K562 (cell line): Measurements from ENCODE around the gene EEF2K. TPM values are rescaled to one million over a fixed set of nuclear protein-coding genes. Genes with fewer than 3 reads are reported as not detected.
A peak's percentile ranks its signal among the peaks of the same experiment; 100 is the strongest.

Experiments used
- ATAC-seq: fragments of 200-7000 bp; cut with Tn5 transposase; 3 replicates; pipeline ENCODE4 v1.9.1; 2020; ENCODE audit warnings: moderate library complexity
- BruUV-seq: library from RNA; stranded (reverse); fragments of 400-500 nt; replicated peaks from 2 replicates; lab custom pipeline; 2021; lab: Mats Ljungman, UMichigan
- CTCF ChIA-PET: fragments of 300-600 bp; formaldehyde crosslinking; extraction: SDS; loops from one replicate; lab custom pipeline; 2021; ENCODE audit warnings: low intra/inter-chr PET ratio; lab: Yijun Ruan, JAX
- POLR2A ChIA-PET: fragments of 300-600, 350-650 bp; sonication (Branson Sonifier 250); formaldehyde crosslinking; extraction: SDS; loops from one replicate; lab custom pipeline; 2021; ENCODE audit warnings: antibody characterized with exemption, inconsistent platforms; lab: Yijun Ruan, JAX
- DNase-seq, 4 experiments: peaks; one replicate each; pipeline versions ENCODE4 v3.0.0 to v3.0.0-alpha.2; 2011 to 2018; ENCODE audit warnings: low spot score in 3 of 4, mixed read lengths in 3 of 4; ENCODE audit errors: extremely low read depth in 1 of 4
- FAIRE-seq: peaks from 2 replicates; lab custom pipeline; 2011; peaks lifted over from hg19 to GRCh38; lab: Jason Lieb, UNC
- H2AFZ ChIP-seq: 2 replicates; pipeline ENCODE4 v1.6.0; 2011; ENCODE audit warnings: low read depth, low read length, control low read depth, inconsistent platforms
- H3K27ac ChIP-seq: fragments of 200-600 bp; 3 replicates; pipeline ENCODE4 v1.8.0; 2011; ENCODE audit warnings: low read depth, mild to moderate bottlenecking, control low read depth, inconsistent platforms, low read length, moderate library complexity, mixed read lengths; ENCODE audit errors: extremely low read depth
- H3K27me3 ChIP-seq, 2 experiments: fragments of 300-600 bp in 1 of 2; 2 replicates in 1 of 2; 3 replicates in 1 of 2; pipeline versions ENCODE4 v1.6.0 to v1.8.0; 2011; ENCODE audit warnings: inconsistent platforms in 2 of 2, low read length in 2 of 2, mild to moderate bottlenecking in 1 of 2, mixed read lengths in 1 of 2, moderate library complexity in 1 of 2; ENCODE audit not compliant: control insufficient read depth in 2 of 2, insufficient read depth in 2 of 2
- H3K36me3 ChIP-seq: fragments of 300-600 bp; 3 replicates; pipeline ENCODE4 v1.8.0; 2011; ENCODE audit warnings: mild to moderate bottlenecking, low read length, inconsistent platforms; ENCODE audit not compliant: control insufficient read depth, insufficient read depth
- H3K4me1 ChIP-seq, 2 experiments: fragments of 200-600 bp in 1 of 2; replicated peaks in 1 of 2; 2 replicates in 1 of 2; 3 replicates in 1 of 2; pipeline versions ENCODE4 v1.5.1 to v1.8.0; 2011; ENCODE audit warnings: inconsistent platforms in 2 of 2, low read length in 2 of 2, mild to moderate bottlenecking in 1 of 2, mixed read lengths in 1 of 2, moderate library complexity in 1 of 2; ENCODE audit not compliant: control insufficient read depth in 2 of 2, insufficient read depth in 2 of 2
- H3K4me2 ChIP-seq: 2 replicates; pipeline ENCODE4 v1.6.1; 2011; ENCODE audit warnings: low read length, control low read depth, inconsistent platforms, mixed read lengths; ENCODE audit not compliant: insufficient read depth
- H3K4me3 ChIP-seq: fragments of 200-600 bp; sonication (generic), shearing (Covaris generic); 2 replicates; pipeline ENCODE4 v1.5.1; 2016; ENCODE audit warnings: control low read depth, inconsistent platforms
- H3K79me2 ChIP-seq: fragments of 200-600 bp; 3 replicates; pipeline ENCODE4 v1.8.0; 2011; ENCODE audit warnings: low read length, inconsistent platforms; ENCODE audit not compliant: control insufficient read depth, insufficient read depth
- H3K9ac ChIP-seq, 2 experiments: 2 replicates each; pipeline versions ENCODE4 v1.6.0 to v1.6.1; 2011; ENCODE audit warnings: low read depth in 2 of 2, low read length in 2 of 2, control low read depth in 1 of 2, inconsistent platforms in 1 of 2, mild to moderate bottlenecking in 1 of 2, mixed read lengths in 1 of 2; ENCODE audit not compliant: insufficient read depth in 1 of 2
- H3K9me1 ChIP-seq: one replicate; pipeline ENCODE4 v1.6.0; 2011; ENCODE audit warnings: inconsistent platforms, mild to moderate bottlenecking, low read length, moderate library complexity; ENCODE audit not compliant: control insufficient read depth, insufficient read depth
- H3K9me3 ChIP-seq: replicated peaks from 2 replicates; pipeline ENCODE4 v1.5.1; 2011; ENCODE audit warnings: low read depth, low read length, inconsistent platforms; ENCODE audit not compliant: control insufficient read depth, insufficient read depth
- H4K20me1 ChIP-seq: replicated peaks from 2 replicates; pipeline ENCODE4 v1.6.1; 2011; ENCODE audit warnings: low read length, inconsistent platforms, mixed read lengths; ENCODE audit not compliant: control insufficient read depth, insufficient read depth
- ADNP ChIP-seq: fragments of 200-800 bp; sonication (Bioruptor generic); IDR thresholded peaks from 2 replicates; pipeline ENCODE4 v1.6.1; 2016; ENCODE audit warnings: missing genetic modification characterization, missing compliant biosample characterization
- BCOR ChIP-seq: fragments of 450-650 bp; IDR thresholded peaks from 2 replicates; pipeline ENCODE4 v1.6.1; 2016
- HBP1 ChIP-seq: fragments of 450-650 bp; formaldehyde crosslinking; IDR thresholded peaks from 2 replicates; pipeline ENCODE4 v1.4.0; 2022; ENCODE audit warnings: missing genetic modification characterization
- MAFK ChIP-seq: IDR thresholded peaks from 2 replicates; pipeline ENCODE4 v1.6.1; 2011; ENCODE audit warnings: low read length, improper control_type of control experiment
- MBD2 ChIP-seq: sonication (generic); IDR thresholded peaks from 2 replicates; pipeline ENCODE4 v1.6.1; 2016; ENCODE audit warnings: low read depth, borderline replicate concordance
- MCM3 ChIP-seq: fragments of 450-650 bp; IDR thresholded peaks from 2 replicates; pipeline ENCODE4 v1.6.1; 2016
- PHB ChIP-seq: fragments of 250-450 bp; sonication (Bioruptor Pico); IDR thresholded peaks from 2 replicates; pipeline ENCODE4 v1.5.0; 2021
- ZNF121 ChIP-seq: sonication (generic); formaldehyde crosslinking; conservative IDR thresholded peaks from 2 replicates; pipeline ENCODE4 v1.8.0; 2022; ENCODE audit warnings: missing genetic modification reagents
- ZNF449 ChIP-seq: fragments of 250-450 bp; sonication (Bioruptor Pico); IDR thresholded peaks from 2 replicates; pipeline ENCODE4 v1.8.0; 2022; ENCODE audit warnings: moderate library complexity, mild to moderate bottlenecking, inconsistent platforms
- WGBS: fragments of 100-300 bp; shearing (Covaris generic); methylation state at CpG from one replicate; pipeline ENCODE4 v1.1.6; 2016; ENCODE audit warnings: low coverage, mixed read lengths; ENCODE audit not compliant: insufficient coverage; ENCODE audit errors: missing lambda C conversion rate; 5-methylcytosine and 5-hydroxymethylcytosine counted together
- in situ Hi-C: fragments of 300-500 bp; cut with MboI; formaldehyde crosslinking; loops from 4 replicates; pipeline ENCODE4 v1.15.0; 2018; ENCODE audit warnings: inconsistent platforms, mixed read lengths
- intact Hi-C: fragments of 100-400 bp; cut with micrococcal nuclease; formaldehyde crosslinking; loops from 2 replicates; pipeline ENCODE4 v1.14.2; 2022
- polyA plus RNA-seq, 8 experiments: library from polyadenylated mRNA; depleted of rRNA in 4 of 8; stranded (reverse) in 5 of 8; unstranded in 3 of 8; fragments of >200 nt; fragmentation: Nextera tagmentation in 2 of 8; fragmentation: Illumina TruSeq in 1 of 8; extraction: Ambion mirVana in 2 of 8; extraction: Trizol in 1 of 8; gene quantifications; 2 replicates each; pipeline versions ENCODE4 v1.2.1 to v1.2.3, GENCODE V29; 2011 to 2014; ENCODE audit warnings: inconsistent platforms in 1 of 8, missing spikeins in 1 of 8
- total RNA-seq, 7 experiments: library from RNA; depleted of rRNA in 6 of 7; stranded (reverse); fragments of >200 nt in 6 of 7; fragmentation: Illumina TruSeq in 2 of 7; extraction: Trizol in 2 of 7; gene quantifications; 2 replicates each; pipeline versions ENCODE4 v1.2.1 to v1.2.3, GENCODE V29; 2011 to 2021; ENCODE audit warnings: low replicate concordance in 1 of 7

EEF2K gene
- total and polyA plus RNA-seq, 9 of the 15 experiments (the other 6 are each of a cell fraction or from before 2014, with no cell fraction given) = 3.0 to 35.2 (median 12.2) TPM

DNA sequence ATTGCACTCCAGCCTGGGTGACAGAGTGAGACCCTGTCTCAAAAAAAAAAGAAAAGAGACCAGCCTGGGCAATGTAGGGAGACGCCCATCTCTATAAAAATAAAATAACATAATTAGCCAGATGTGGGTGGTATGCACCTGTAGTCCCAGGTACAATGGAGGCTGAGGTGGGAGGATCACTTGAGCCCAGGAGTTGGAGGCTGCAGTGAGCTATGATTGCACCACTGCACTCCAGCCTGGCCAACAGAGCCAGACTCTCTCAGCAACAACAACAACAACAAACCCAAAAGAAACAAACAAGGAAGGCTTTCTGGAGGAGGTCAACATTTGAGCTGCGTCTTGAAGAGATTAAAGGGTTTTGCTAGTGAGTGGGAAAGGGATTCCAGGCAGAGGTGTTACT lies 8.3 kb downstream of the EEF2K start:
- intact Hi-C loops (no loop called here), in situ Hi-C loops (no loop called here)
- Histone ChIP-seq H4K20me1 (peaks cover 7% of the 10 kb centered on the region), H3K79me2 (peaks cover 68% of the 10 kb centered on the region), H3K4me1 (peaks cover 23 to 32% of the 10 kb centered on the region in 2 experiments), H3K9me3 (peaks cover 5% of the 10 kb centered on the region; the same call in 1 of the 2 replicates), H3K4me2 (no peak overlapping the region), H3K4me3 (no peak overlapping the region), H3K27ac (no peak overlapping the region), H3K36me3 (peaks cover 57% of the 10 kb centered on the region), H3K9ac (no peak overlapping the region), H2AFZ (no peak overlapping the region), H3K9me1 (no peaks in the 10 kb centered on the region), H3K27me3 (no peaks in the 10 kb centered on the region)
- POLR2A ChIA-PET = interaction anchor here (1.1 kb wide), 1 partner anchor 9 kb away, joined by 3 read pairs; no protein-coding TSS in a partner anchor
- CTCF ChIA-PET = no interaction called here
- BruUV-seq = no TSS peak
- FAIRE-seq (peak; percentile 40), ATAC-seq (no peak), DNase-seq (no peak)
- WGBS = 92% methylated on average over 2 of the region's 2 CpGs
- TF ChIP-seq MCM3 = no peak
- no peak for TF ChIP-seq PHB
- peak; percentile 81 for TF ChIP-seq ZNF121 (CRISPR knock-in tag)
- TF ChIP-seq MAFK = no peak
- peak; percentile 42; the same call in 1 of the 2 replicates for TF ChIP-seq BCOR
- TF ChIP-seq ZNF449 (CRISPR knock-in tag) = no peak
- TF ChIP-seq ADNP = 0 out of 2 replicates have a peak, but pooled peaks have one; percentile 7
- no peak for TF ChIP-seq MBD2
- TF ChIP-seq HBP1 (CRISPR knock-in tag) = no peak
